OCI-LY7 (cell line): Measurements from ENCODE around the gene EIF4G3. TPM values are rescaled to one million over a fixed set of nuclear protein-coding genes. Genes with fewer than 3 reads are reported as not detected.

ENCODE experiments used
- BruUV-seq: library from RNA; stranded (reverse); fragments of 400-500 nt; replicated peaks from 2 replicates; lab custom pipeline; 2021; lab: Mats Ljungman, UMichigan
- CTCF ChIA-PET: fragments of 300-600 bp; sonication (Branson Sonifier 250); formaldehyde crosslinking; loops from one replicate; lab custom pipeline; 2022; ENCODE audit warnings: antibody characterized with exemption; ENCODE audit not compliant: unreplicated experiment; lab: Charles Lee
- POLR2A ChIA-PET: fragments of 300-600 bp; sonication (Branson Sonifier 250); formaldehyde crosslinking; loops from one replicate; lab custom pipeline; 2022; ENCODE audit warnings: antibody characterized with exemption; lab: Charles Lee
- DNase-seq: peaks from one replicate; pipeline ENCODE4 v3.0.0-alpha.2; 2015; ENCODE audit warnings: low spot score
- H2AFZ ChIP-seq: fragments of 200-600 bp; sonication (generic), shearing (Covaris generic); 2 replicates; pipeline ENCODE4 v1.6.1; 2014; ENCODE audit warnings: mild to moderate bottlenecking, antibody characterized with exemption, low read length, moderate library complexity
- H3K27ac ChIP-seq: fragments of 200-600 bp; sonication (generic); 2 replicates; pipeline ENCODE4 v1.5.1; 2014; ENCODE audit warnings: mixed run types, low read depth, mild to moderate bottlenecking, moderate library complexity, low read length, inconsistent platforms; ENCODE audit not compliant: poor library complexity, severe bottlenecking
- H3K36me3 ChIP-seq: fragments of 200-600 bp; sonication (generic); 2 replicates; pipeline ENCODE4 v1.6.1; 2014; ENCODE audit warnings: mild to moderate bottlenecking, antibody characterized with exemption, low read length, moderate library complexity, mixed read lengths; ENCODE audit not compliant: insufficient read depth
- H3K4me1 ChIP-seq: fragments of 200-600 bp; sonication (generic); 2 replicates; pipeline ENCODE4 v1.5.1; 2014; ENCODE audit warnings: mild to moderate bottlenecking, low read length; ENCODE audit not compliant: insufficient read depth, poor library complexity, severe bottlenecking
- H3K4me2 ChIP-seq: fragments of 200-600 bp; sonication (generic); 2 replicates; pipeline ENCODE4 v1.6.1; 2014; ENCODE audit warnings: mild to moderate bottlenecking, low read length
- H3K4me3 ChIP-seq: fragments of 200-600 bp; sonication (generic); 2 replicates; pipeline ENCODE4 v1.5.1; 2014; ENCODE audit warnings: mild to moderate bottlenecking, low read depth, low read length; ENCODE audit not compliant: poor library complexity, severe bottlenecking
- H3K79me2 ChIP-seq: fragments of 200-600 bp; sonication (generic); 2 replicates; pipeline ENCODE4 v1.6.1; 2016; ENCODE audit warnings: low read depth, mild to moderate bottlenecking, low read length, moderate library complexity, mixed read lengths; ENCODE audit not compliant: insufficient read depth
- H3K9me2 ChIP-seq: fragments of 200-600 bp; sonication (generic); 2 replicates; pipeline ENCODE4 v1.6.1; 2016; ENCODE audit warnings: mild to moderate bottlenecking, low read length, mixed read lengths; ENCODE audit not compliant: insufficient read depth
- H3K9me3 ChIP-seq: fragments of 200-600 bp; sonication (generic); 2 replicates; pipeline ENCODE4 v1.6.1; 2014; ENCODE audit warnings: mild to moderate bottlenecking, mixed run types, low read length, mixed read lengths
- H4K20me1 ChIP-seq: fragments of 200-600 bp; sonication (generic); 2 replicates; pipeline ENCODE4 v1.6.1; 2014; ENCODE audit warnings: mild to moderate bottlenecking, antibody characterized with exemption, low read length, moderate library complexity, mixed read lengths; ENCODE audit not compliant: insufficient read depth
- CTCF ChIP-seq: fragments of 200-600 bp; sonication (generic); conservative IDR thresholded peaks from 2 replicates; pipeline ENCODE4 v1.5.1; 2014; ENCODE audit warnings: mild to moderate bottlenecking, antibody characterized with exemption, low read length, moderate library complexity, mixed read lengths
- EZH2phosphoT487 ChIP-seq: fragments of 200-600 bp; sonication (generic); IDR thresholded peaks from 2 replicates; pipeline ENCODE4 v1.6.1; 2018; ENCODE audit warnings: low read depth, borderline replicate concordance, mild to moderate bottlenecking, mixed run types, antibody characterized with exemption, low read length, moderate library complexity, mixed read lengths
- intact Hi-C: fragments of 100-400 bp; cut with micrococcal nuclease; formaldehyde crosslinking; loops from one replicate; pipeline ENCODE4 v1.10.0; 2022; ENCODE audit not compliant: unreplicated experiment
- total RNA-seq, 2 experiments: library from RNA; depleted of rRNA in 1 of 2; stranded (reverse); fragments of >200 nt in 1 of 2; shearing (Covaris generic) in 1 of 2; gene quantifications; 2 replicates each; pipeline ENCODE4 v1.2.3, GENCODE V29; 2014 to 2022

The EIF4G3 gene
- total RNA-seq, 2 experiments from 2014 or later, result 28.5 to 62.1 TPM

- Histone ChIP-seq H3K4me3 (no peak overlapping the region), H3K4me2 (no peak overlapping the region), H3K9me3 (no peaks in the 10 kb centered on the region), H4K20me1 (peaks cover 6% of the 10 kb centered on the region; the same call in 1 of the 2 replicates), H3K27ac (no peak overlapping the region), H3K36me3 (no peaks in the 10 kb centered on the region), H3K4me1 (no peaks in the 10 kb centered on the region), H2AFZ (no peak overlapping the region), H3K9me2 (no peaks in the 10 kb centered on the region), H3K79me2 (no peaks in the 10 kb centered on the region)
- TF ChIP-seq CTCF, result no peak
- no peak for TF ChIP-seq EZH2phosphoT487
- POLR2A ChIA-PET, result interaction anchor here (0.9 kb wide), 1 partner anchor 29 kb away, joined by 3 read pairs; no protein-coding TSS in a partner anchor
- no TSS peak for BruUV-seq
- no peak for DNase-seq
- intact Hi-C loops, result no loop called here
- CTCF ChIA-PET, result no interaction called here
Observed at GRCh38 chr1:20988943-20989342, 187.8 kb downstream of the EIF4G3 start.

- no peaks in the 10 kb centered on the region for H3K9me3 ChIP-seq
- DNase-seq, result no peak
- H2AFZ ChIP-seq, result no peak overlapping the region
- H3K9me2 ChIP-seq, result no peaks in the 10 kb centered on the region
- no peaks in the 10 kb centered on the region for H3K79me2 ChIP-seq
- no peak for TF ChIP-seq CTCF
- no peaks in the 10 kb centered on the region for H3K4me1 ChIP-seq
- ChIA-PET POLR2A (interaction anchor here (0.6 to 0.9 kb wide), 3 partner anchors 13 to 217 kb away, joined by 3 read pairs; no protein-coding TSS in a partner anchor), CTCF (no interaction called here)
- no peak overlapping the region for H3K4me3 ChIP-seq
- no TSS peak for BruUV-seq
- H3K36me3 ChIP-seq, result no peaks in the 10 kb centered on the region
- H4K20me1 ChIP-seq, result no peaks in the 10 kb centered on the region
- no peak overlapping the region for H3K4me2 ChIP-seq
- no peak overlapping the region for H3K27ac ChIP-seq
- intact Hi-C loops, result no loop called here
Observed at GRCh38 chr1:20987831-20988825, 188.6 kb downstream of the EIF4G3 start.
